DMS153 (cell line): ENCODE data around the gene HEXIM2.
"Not testable (repeated sequence)": the region's sequence is repeated elsewhere in the genome, so short reads cannot be mapped to it uniquely, and the experiment has no call there.

Source experiments
- DNase-seq: peaks from one replicate; lab custom pipeline; 2025; lab: John Stamatoyannopoulos, UW

Gene HEXIM2

GRCh38 chr17:45170280-45170930, 8.7 kb downstream of the HEXIM2 start:
- no peak for DNase-seq

GRCh38 chr17:45170931-45171337, 9.3 kb downstream of the HEXIM2 start:
- DNase-seq: no peak

GRCh38 chr17:45171338-45172231, 9.9 kb downstream of the HEXIM2 start:
- peak; percentile 19 for DNase-seq

- DNase-seq: no peak
These were observed 10.5 kb downstream of the HEXIM2 start for GRCh38 chr17:45172232-45172540.

GRCh38 chr17:45172541-45173286, 11.0 kb downstream of the HEXIM2 start:
- DNase-seq: peak; percentile 56

DNA sequence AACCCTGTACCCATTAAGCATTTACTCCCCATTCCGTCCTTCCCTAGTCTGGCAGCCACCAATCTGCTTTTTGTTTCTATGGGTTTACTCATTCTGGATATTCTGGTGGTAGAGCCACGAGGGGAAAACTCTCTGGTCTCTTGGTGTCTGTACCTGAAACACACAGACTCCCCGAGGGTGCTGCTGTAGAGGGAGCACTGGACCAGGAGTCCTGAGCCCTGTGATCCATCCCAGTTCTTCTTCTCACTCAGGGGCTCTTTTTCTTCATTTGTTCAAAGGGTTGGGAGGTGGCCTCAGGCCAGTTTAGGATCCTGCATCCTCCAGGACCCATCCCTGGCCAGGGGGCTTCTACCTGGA, 14.1 kb downstream of the HEXIM2 start:
- no peak for DNase-seq

GRCh38 chr17:45177563-45177962, 15.9 kb downstream of the HEXIM2 start:
- no peak for DNase-seq

GRCh38 chr17:45184144-45184543, 22.5 kb downstream of the HEXIM2 start:
- no peak for DNase-seq

GRCh38 chr17:45186801-45187354, 25.2 kb downstream of the HEXIM2 start:
- DNase-seq: no peak

DNA sequence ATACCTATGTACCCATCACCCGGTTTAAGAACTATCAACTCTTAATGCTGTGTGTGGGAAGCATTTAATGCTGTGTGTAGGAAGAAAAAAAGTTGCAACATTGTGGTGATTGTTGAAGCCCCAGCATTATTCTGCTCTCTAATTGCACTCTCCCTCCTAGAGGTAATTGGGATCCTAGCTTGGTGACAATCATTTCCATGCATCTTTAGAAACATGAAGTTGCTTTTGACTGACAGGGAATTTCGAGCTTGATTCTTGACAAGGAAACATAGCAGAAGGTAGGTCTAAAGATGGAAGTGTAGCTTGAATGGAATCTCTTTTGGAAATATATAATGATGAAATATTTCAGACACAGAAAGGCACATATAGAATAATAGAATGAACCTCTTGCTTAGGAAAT, 27.3 kb downstream of the HEXIM2 start:
- no peak for DNase-seq

DNA sequence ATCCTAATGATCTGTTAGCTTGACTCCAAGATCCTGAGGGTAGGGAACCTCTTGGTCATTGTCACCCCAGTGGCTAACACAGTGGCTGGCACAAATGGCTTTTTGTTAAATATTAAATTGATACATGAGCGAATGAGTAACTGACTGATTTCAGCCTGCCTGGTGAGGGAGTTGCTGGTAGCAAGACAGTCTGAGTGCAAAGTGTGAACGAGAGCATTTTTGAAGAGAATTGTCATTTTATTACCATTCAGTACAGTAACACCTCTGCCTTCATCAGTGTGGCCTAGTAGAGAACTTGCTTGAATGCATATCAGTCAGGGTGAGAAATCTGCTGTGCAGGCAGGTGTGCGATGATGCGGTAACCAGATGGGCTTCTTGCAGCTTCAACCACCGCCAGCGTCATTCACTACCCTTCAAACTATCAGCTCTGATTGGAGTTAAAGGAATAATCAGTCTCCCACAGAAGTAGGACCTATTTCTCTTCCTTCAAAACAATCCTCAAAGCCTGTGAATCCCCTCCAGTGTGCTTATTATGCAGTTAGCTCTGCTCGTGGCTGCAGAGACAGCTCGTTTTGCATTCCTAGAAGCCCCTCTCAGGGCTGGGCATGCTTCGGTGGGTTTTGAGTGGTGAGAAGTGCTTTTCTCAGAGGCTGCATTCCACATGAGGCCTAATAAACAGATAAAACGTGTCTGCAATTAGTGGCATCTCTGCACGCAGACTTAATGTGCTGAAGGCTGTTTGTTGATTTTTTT, 29.0 kb downstream of the HEXIM2 start:
- no peak for DNase-seq

GRCh38 chr17:45195424-45195823, 33.7 kb downstream of the HEXIM2 start:
- DNase-seq: no peak

DNA sequence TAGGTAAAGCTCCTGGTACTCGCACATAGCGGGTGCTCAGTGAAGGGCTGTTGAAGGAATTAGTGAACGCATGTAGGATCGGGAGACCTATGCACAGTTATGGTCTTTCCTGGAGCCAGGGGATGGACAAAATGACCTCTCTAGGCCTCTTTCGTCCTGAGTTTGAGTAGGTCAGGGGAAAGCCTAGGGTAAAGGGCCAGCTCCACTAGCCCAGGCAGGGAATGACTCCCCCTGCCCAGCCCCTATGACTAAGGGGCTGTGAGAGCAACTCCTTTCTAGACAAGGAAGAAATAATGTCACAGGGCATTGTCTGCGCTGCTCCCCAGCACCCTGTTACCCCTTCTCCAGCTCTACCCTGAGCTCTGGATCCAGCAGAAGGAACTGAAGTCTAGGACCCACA, 35.4 kb downstream of the HEXIM2 start:
- DNase-seq: no peak

DNA sequence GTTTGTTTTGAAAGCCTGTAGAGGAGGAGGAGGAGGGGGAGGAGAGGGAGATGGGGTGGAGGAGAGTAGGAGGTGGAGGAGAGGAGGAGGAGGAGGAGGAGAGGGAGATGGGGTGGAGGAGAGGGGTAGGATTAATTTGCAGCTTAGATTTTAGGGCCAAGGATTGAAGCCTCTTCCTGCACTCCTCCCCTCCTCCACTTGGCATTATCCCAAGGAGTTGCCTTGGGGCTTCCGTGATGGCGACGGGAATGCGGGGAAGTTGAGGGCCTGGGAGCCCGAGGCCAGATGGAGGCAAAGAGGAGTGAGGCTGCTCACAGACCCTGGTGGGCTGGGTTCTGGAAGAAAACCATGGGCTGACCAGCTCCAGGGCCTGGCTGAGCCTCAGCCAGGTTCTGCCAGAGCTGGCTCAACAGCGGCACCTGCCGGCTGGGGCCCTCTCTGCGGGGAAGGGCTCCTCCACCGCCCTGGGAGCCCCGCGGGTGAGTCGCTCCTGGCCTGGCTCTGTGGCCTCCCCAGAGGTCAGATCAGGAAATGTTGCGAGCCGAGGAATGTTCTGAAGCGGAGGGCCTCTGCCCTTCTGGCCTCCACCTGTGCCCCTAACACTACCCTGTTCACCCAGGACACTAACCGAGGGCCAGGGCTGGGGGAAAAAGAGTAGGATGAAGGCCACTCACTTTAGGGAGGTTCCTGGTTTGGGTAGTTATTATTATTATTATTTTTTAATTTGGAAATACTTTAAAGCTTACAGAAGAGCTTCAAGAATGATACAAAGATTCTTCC, 36.1 kb downstream of the HEXIM2 start:
- peak; percentile 78 for DNase-seq

GRCh38 chr17:45200701-45201100, 39.0 kb downstream of the HEXIM2 start:
- DNase-seq: no peak

- no peak for DNase-seq
These were observed 39.8 kb downstream of the HEXIM2 start for GRCh38 chr17:45201457-45201856.

DNA sequence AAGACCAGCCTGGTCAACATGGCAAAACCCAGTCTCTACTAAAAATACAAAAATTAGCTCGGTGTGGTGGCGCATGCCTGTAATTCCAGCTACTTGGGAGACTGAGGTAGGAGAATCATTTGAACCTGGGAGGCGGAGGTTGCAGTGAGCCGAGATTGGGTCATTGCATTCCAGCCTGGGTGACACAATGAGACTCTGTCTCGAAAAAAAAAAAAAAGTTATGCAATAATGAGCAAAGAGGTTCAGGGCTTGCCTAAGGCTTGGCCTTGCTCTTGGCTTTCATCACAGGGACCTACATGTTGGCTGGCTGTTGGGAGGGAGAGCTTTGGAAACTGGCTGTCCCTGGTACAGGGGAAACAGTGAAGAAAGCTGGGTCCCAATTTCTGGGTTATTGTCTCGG, 40.2 kb downstream of the HEXIM2 start:
- DNase-seq: not testable (repeated sequence)

- DNase-seq: peak; percentile 23
These were observed 57.4 kb downstream of the HEXIM2 start for GRCh38 chr17:45218895-45219661.
